Femur (tissue), 1 donor: Measurements from ENCODE around the gene PPP1R13B.

Experiments used
- DNase-seq: peaks from one replicate; pipeline ENCODE4 v3.0.0-alpha.2; 2017

PPP1R13B gene

DNA sequence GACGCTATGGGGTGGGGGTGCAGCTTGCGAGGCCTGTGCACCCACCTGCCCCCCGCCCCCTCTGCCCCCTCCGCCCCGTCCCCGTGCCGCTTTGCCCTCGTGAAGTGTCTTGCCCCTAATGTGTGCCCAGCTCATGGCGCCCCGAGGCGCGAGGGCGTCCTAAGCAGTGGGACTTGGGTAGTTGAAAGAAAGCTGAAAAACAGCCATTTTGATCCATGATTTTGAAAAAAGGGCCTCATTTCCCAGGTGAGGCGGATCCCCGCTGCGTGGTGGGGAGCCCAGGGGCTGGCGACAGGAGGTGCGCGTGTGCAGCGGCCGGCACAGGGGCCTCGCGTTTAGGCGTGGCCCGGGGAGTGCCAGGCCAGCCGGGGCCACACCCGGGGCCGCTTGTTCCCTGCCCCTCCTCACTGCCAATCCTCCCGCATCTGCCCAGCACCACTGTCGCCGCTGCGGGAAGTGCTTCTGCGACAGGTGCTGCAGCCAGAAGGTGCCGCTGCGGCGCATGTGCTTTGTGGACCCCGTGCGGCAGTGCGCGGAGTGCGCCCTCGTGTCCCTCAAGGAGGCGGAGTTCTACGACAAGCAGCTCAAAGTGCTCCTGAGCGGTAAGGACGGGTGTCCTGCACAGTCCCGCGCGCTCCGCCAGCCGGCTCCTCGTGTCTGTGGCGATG is 119.9 kb downstream of the PPP1R13B start:
- no peak for DNase-seq

DNA sequence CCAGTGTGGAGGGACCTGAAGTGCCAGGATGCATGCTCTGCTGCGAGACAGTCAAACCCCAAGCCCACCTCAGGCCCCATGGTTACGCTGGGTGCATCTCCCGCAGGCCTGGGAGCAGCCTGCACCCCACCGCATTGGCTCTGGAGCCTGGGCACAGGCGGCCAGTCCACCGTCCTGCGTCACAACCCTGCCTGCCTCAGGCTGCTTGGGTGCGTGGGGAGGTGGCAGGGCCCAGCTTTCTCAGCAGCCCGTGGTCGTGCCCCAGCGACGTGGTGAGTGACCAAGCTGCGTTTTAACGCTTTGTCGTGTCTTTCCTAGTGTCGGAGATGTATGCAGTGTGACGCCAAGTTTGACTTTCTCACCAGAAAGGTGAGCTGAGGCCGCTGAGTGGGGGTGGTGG is 120.9 kb downstream of the PPP1R13B start:
- DNase-seq = no peak

DNA sequence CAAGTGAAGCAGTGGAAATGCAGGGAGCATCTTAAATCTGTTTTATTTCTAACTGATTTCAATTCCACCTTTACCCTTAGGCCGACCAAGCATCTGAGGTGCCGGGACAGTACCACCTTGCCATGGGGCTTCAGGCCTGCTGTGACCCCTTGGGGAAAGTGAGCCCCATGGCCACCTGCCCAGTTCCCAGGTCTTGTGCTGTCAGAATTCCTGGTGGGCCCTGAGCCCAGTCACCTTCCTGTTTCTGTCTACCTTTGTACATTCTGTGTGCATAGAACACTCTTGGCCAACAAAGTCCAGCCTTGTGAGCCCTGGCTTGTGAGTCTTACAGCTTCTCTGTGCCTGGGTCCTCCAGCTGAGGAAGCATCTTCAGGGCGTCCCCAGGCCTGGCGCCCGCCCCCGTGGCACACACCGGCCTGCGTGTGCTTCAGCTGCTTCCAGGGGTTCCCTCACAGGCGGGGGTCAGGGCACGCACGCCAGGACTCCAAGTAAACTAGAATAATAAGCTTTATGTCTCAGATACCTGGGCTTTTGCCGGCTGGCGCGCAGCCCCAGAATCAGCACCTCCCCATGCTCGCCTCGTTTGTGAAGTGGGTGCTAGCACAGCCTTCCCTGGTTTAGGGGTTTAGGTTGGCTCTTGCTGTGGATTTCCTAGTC is 121.5 kb downstream of the PPP1R13B start:
- no peak for DNase-seq

DNA sequence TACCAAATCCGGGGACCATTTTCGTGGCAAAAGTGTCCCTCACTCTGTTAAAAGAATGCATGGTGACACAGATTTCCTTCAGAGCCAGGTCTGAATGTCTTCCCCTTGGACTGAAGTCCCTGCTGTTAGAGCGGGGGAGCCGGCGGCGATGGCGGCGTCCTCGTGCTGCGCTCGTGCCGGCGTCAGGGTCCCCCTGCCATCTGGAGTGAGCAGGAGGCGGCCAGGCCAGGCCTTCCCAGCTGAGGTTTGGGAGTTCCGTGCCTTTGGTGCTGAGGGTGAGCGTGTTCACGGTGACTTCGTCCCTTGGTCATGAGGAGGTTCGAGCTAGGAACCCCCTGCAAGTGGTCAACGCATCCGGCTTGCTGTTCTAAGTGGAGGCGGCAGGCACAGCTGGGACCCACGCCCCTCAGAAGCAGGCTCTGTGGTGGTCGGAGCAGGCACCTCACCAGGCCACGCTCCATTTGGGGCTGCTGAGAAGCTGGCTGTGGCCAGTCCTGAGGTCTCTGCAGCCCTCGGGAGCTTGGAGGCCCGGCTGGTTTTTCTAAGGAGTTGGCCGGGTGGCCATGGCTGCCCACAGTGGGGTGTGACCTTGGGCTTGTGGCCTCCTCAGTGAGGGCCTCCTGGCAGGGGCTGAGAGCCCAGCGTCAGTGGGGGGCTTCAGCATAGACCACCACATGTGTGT is 122.2 kb downstream of the PPP1R13B start:
- DNase-seq = no peak

DNA sequence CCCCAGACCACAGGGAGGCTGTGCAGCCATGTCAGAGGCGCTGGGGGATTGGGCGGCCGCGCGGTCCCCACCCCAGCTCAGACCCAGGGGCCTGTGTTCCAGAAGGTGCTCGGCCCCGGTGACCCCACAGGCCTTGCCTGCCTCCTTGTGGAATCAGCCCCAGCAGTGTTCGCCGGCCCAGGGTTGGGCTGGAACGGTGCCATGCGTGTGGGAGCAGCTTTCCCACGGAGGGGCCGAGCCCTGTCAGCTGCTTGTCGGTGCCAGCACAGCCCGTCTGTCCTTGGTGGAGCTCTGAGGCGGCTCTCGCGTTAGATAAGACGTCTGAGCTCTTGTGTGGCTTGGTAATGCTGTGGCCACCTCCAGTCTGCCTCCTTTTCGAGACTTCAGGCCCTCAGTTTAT is 123.3 kb downstream of the PPP1R13B start:
- DNase-seq = peak; percentile 85

DNA sequence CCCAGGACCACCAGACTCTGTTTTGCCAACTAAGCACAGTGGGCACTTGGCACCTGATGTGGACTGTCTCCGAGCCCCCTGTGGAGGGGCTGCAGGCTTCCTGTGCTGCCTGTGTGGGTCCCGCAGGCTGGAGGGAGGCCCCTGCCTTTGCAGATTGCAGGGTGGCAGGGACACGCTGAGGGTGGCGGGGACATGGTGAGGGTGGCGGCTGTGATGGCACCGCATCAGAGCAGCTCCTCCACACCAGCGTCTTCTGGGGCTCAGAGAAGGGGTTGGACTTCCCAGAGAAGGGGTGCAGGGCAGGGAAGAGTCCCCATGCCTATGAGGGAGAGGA is 123.7 kb downstream of the PPP1R13B start:
- no peak for DNase-seq

DNA sequence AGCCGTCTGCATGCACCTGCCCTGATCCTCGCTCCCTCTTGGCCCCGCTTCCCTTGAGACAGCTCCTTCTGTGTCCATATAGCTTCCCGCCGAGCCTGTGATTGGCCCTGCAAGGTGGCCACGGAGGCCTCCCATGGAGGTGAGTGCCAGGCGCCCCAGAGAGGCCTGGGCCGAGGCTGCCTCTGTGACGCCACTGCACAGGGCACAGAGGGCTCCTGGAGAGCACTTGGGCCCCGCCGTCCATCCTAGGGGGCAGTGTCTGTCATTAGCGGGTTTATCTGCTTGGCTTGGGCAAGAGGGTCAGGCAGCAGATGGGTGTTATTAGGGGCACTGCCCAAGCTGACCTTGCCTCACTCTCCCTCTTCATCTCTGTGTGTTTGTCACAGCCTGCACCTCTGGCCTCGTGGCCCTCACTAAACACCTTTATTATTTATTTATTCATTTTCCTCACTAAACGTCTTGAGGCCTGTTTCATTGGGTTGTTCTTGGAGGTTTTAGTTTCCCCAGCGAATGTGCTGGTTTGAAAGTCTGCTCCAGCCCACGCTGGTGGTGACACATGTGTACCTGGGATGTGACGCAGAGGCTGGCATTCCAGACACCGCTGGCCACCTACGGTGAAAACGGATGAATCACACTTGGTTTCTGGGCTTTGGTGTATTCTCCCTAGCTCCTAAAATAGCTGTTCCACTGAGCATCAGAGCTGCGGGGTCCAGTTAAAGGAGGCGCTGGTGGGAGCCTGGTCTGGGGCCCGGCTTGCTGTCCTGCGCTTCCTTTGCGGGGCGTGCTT is 125.8 kb downstream of the PPP1R13B start:
- no peak for DNase-seq

DNA sequence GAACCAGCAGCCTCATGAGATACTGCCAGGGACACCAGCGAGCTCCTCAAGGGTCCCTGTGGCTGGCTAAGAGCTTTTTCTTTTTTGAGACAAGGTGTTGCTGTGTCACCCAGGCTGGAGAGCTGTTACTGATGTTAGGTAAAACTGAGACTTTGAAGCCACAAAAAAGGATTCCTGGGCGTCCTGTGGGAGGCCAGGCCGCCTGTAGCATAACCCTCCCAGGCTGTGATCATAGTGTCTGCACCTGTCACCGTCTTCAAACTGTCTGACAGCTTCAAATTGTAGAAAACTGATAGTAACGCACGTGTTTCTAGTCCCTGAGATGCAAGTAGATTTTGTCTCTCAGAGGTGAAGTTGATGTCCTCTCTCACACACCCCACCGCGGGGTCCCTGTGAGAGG is 127.6 kb downstream of the PPP1R13B start:
- no peak for DNase-seq

DNA sequence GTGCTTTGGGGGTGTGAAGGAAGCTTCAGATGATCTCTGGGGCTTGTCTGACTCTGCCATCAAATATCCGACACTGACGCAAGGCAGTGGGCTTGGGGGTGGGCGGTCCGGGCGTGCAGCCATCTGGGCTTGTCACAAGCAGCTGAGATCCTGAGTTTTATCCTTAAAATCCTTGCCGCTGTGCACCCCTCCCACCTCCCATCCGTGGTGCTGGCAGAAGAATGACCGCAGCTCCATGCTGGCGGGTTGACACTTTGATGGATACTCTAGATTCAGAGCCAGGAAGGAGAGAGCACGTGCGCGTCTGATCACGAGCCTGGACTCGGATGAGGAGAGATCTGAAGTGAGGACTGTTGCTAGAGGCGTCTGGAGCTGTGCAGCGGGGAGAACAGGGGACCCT is 128.8 kb downstream of the PPP1R13B start:
- peak; percentile 59 for DNase-seq

DNA sequence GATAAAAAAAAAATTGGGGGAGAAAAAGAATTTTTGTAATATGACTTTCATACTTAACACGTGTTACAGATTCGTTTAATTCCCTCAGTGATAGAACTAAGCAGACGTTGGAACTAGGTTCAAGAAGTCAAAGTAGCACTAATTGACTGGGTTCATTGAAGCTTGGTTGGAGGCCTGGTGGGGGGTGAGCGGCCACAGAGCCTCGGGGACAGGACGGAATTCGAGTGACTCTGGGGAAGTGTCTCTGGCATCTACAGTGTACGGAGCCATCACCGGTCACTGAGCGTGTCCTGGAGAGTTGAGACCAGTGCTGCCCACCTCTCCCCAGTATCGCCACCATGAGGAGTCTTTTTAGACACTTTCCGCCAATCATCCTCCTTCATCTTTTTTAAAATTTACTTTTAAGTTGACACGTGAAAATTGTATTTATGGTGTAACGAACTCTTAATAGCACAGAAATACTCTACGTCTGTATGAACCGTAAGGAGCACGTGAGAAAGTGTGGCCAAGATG is 130.4 kb downstream of the PPP1R13B start:
- no peak for DNase-seq

DNA sequence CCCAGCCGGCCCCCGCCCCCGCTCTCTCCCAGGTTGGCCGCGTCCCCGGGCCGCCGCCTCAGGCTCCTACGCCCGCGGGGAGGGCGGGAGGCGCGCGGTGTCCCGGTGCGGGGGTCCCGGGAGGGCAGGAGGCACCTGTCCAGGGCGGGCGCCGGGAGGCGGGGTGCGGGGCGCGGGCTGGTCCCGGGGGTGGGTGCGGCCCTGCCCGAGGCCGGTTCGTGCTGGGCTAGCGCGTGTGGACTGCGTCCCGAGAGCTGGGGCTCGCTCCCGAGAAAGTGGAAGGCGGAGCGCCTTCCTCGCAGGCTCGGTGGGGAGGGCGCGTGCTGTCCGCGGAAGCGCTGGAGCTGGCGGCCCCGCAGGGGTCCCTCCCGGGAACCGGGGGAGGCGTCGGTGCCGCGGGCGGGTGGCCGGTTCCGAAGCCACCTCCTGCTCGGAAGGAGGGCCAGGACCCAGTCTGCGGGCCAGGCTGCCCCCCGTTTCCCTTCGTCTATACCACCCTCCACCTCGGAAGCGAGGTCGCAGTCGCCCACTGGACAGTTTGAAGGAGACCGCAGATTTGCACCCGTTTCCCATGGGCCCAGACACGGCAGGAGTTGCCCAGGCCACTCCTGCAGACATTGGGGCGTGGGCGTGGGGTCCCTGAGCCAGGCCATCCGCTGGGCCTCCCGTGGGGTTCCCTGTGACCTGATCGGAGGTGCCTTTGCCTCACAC is 131.1 kb downstream of the PPP1R13B start:
- DNase-seq = no peak

DNA sequence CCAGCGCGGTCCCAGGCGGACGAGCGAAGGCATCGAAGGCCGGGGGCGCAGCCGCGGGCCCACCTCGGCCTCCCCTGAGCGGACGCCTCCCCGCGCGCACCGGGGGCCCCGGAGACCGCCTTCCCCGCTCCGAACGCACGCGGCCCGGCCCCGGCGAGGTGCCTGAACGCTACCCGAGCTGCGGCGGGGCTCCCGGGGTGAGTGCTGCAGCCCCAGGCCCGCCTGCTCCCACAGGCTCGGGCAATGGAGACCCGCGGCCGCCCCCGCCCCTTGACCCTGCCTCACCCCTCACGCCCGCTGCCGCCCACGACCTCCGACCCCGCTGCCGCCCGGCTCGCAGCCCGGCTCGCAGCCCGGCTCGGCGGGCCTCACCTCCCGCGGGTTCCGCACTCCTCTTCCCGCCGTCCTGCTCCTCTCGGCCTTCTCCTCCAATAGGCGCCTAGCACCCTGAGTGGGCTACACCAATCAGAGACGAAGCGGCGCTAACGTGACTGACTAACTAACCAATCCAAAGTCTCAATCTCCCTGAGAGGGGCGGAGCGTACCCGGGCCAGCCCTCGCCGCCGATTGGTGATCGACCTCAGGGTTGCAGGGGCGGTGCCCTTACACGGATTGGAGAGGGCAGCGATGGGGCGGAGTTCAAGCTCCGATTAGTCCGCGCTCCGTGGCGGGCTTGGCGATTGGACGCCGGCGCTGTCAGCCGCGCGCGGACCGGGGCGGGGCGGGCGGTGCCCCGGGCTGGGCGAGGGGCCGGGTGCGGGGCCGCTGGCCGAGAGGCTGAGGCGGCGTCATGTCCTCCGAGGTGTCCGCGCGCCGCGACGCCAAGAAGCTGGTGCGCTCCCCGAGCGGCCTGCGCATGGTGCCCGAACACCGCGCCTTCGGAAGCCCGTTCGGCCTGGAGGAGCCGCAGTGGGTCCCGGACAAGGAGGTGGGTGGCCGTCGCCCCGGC is 132.0 kb downstream of the PPP1R13B start, which contains the start of the genes XRCC3 and ZFYVE21:
XRCC3 (minus strand) TSS at position 400 of the 949 bp plus-strand sequence. CDS start 4,364 bp downstream, outside the sequence.
ZFYVE21 (plus strand) TSS at position 759 of the 949 bp plus-strand sequence; CDS start at position 791, 32 bp downstream.
- peak; percentile 100 for DNase-seq

DNA sequence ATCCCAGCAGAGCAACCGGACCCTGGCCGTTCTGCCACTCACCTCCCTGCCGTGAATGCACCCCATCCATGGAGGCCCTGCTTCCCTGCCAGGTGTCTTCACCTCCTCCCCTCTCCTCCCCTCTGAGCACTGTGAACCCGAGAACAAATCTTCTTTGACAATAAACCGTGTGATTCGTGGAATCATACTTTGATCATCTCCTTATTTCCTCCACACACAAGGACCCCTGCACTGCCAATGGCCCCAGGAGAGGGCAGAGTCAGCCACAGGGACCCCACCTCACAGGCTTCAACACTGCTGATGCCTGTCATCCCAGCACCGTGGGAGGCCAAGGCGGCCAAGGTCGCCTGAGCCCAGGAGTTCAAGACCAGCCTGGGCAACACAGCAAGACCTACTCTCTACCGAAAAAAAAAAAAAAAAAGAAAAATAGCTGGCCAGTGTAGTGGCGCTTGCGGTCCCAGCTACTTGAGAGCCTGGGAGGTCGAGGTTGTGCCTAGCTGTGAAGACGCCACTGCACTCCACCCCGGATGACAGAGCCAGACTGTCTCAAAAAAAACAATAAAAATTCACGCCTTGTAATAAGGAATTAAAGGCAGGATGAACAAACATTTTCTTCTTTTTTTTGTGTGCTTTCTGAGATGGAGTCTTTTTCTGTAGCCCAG is 133.2 kb downstream of the PPP1R13B start:
- no peak for DNase-seq

DNA sequence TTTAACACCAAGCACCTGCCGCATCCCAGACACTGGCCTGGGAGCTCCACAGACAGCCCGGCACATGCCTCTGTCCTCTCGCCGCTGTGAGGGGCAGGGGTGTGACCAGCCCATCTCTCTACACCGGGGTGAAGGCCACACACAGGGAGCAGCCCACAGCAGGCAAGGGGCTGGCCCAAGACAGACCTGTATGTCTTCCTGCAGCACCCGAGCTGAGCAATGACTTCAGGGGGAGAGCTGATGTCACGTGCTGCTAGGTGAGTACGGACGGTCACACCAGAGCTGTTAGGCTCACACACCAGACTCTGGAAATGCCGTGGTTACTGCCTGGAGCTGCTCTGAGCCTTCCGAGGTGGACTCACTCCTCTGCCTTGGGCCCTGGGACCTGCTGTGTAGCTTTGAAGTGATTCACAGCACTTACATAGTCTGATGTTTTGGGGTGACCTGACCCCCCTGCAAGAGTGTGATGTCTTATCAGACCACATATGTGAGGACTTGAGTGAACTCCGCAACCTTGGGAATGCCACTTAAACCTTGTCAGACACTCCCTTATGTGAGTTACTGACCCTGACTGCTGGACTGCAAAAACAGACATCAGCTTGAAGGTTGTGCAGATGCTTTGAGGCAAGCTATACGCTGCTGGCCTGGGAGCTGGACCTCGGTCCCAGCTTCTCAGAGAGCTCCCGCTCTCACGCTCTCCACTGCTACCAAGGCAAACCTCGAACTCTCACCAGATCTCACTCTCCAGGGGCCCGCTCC is 133.9 kb downstream of the PPP1R13B start:
- DNase-seq = no peak

DNA sequence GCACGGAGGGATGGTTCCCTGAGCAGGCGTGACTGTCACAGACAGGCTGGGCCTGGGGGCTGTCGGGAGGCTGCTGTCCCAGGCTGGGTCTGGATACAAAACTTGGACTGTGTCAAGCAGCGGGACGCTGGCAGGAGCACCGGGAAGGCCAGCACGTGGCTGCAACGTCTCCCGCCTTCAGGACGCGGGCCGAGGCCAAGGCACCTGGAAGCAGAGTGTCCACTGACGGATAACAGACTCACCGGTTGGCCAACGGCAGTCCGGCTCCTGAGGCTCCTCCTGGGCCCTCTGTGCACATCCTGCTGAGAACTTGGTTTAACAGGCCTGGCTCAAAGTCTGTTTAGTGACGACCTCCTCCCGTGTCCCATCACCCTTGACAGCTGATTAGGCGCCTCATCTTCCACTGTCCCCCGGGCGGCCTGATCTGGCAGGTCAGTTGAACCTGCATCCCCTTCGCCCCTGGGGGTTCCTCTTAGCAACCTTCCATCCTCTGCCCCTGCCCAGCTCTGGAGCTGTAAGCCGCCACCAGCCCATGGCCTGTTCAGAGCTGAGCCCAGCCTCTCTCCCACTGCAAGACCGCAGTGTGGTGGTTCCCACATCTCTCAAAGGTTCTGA is 134.6 kb downstream of the PPP1R13B start:
- DNase-seq = no peak

DNA sequence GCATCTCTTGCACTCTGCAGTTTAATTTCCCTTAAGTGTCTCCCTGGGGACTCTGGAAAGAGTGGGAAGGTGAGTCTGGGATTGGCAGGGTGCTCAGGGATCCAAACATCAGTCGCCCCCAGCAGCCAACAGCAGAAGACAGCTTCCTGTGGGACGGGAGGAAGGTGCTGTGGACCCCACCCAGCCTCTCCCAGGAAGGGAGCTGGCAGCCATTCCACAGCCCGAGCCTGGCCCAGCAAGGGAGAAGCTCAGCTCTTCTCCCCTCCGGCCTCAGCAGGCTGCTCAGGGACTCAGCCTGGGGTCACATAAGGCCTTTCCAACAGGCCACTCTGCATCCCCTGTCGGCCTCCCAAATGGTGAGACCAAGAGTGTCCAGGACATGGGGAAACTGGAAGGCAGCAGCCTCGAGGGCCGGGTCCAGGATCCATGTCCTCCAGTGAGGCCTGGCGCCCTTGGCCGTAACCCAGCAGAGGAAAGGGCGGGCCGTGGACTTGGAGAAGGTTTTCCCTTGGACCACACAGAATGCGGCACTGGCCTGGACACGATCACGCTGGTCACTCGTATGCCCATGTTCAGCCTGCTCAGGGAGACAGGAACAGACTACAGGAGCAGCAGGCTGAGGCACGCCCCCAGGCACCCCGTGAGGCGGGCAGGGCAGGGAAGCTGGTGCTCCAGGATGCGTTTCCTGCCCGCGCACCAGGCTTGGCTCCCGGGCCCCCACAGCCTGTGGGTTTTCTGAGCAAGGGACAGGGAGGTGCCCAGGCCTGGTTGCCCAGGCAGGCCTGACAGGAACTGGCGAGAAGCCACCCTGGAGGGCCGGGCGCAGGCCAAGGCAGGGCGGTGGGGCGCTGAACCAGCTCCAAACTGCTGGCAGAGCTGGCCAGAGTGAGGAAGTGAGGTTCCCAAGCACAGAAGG is 135.6 kb downstream of the PPP1R13B start:
- no peak for DNase-seq

DNA sequence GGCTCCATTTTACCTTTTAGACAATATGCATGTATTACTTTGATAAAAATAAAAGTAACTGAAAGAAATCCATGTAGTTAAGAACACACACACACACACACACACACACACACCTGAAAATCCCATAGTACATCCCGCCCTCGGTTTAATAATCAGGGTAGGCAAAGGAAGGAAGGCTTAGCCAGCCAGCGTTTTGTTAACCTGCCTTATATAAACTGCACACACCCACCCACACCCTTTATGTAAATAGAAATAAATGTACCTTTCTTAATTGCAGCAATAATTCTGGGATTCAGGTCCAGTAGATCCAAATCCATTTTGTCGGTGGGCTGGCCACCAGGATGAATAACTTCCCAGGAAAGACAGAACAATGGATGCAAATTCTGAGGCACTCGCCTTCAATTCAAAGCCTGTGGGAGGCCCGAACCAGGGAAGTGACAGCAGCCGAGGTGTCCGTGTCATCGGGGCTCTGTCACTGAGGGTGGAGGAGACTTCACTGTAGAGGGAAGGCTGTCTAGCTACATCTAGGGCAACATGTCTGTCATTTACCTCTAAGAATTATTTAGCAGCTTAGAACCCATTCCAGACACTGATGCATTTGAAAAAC is 136.5 kb downstream of the PPP1R13B start:
- DNase-seq = no peak

DNA sequence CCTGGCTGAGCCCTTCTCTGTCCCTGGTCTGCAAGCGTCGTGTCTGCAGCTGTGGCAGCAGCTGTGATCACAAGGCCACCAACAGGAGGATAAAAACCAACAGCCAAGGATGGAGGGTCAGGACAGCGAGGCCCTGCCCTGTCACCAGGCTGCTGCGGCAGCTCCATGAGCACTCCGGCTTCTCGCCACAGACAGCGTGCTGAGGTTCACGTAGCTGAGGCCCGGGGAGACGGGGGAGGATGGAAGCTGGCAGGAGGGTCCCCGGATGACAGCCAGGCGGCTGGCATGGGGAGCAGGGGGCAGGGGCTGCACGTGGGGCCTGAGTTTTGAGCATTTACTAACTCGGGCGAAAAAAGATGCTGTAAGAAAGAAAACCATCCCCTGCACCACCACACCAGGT is 137.6 kb downstream of the PPP1R13B start:
- DNase-seq = no peak
